Measurements from ENCODE around the gene GPR55. TPM values are rescaled to one million over a fixed set of nuclear protein-coding genes. Genes with fewer than 3 reads are reported as not detected.

The GPR55 gene
- total and polyA plus RNA-seq, 2 of the 8 experiments (the other 6 are each of a cell fraction or from before 2014, with no cell fraction given) = not detected

- H3K36me3 ChIP-seq (ENCODE audit: control insufficient read depth in 2 of 4, insufficient read depth in 4 of 4, low read length in 3 of 4) = no peaks in the 10 kb centered on the region
- no peak overlapping the region for H2BK20ac ChIP-seq (ENCODE audit: low read length)
- H3K23ac ChIP-seq (ENCODE audit: insufficient read length) = no peak overlapping the region
- H3K18ac ChIP-seq (ENCODE audit: extremely low read depth, low read length) = no peak overlapping the region
- H3K4ac ChIP-seq (replicated peaks; ENCODE audit: insufficient read length, low read depth, low read length) = no peak overlapping the region
- no peaks in the 10 kb centered on the region for H3K23me2 ChIP-seq (ENCODE audit: low read depth, low read length)
- H2AK5ac ChIP-seq (ENCODE audit: low read depth, low read length) = no peak overlapping the region
- no peak overlapping the region for H3K14ac ChIP-seq (ENCODE audit: insufficient read length)
- no peak overlapping the region for H2AFZ ChIP-seq (ENCODE audit: low read length)
- no peak overlapping the region for H3K4me2 ChIP-seq (ENCODE audit: insufficient read depth in 1 of 2, low read depth in 2 of 2, low read length in 2 of 2)
- H3K79me1 ChIP-seq (ENCODE audit: low read depth, low read length) = no peaks in the 10 kb centered on the region
- peaks cover 0 to 9% (median 4%) of the 10 kb centered on the region in 4 experiments; a peak in 3 of 7 replicates for H3K4me1 ChIP-seq (replicated peaks in 1 of 4; ENCODE audit: control insufficient read depth in 3 of 4, insufficient read depth in 4 of 4, low read length in 3 of 4)
- H4K5ac ChIP-seq (ENCODE audit: insufficient read length, low read depth, low read length) = no peak overlapping the region
- H4K8ac ChIP-seq (ENCODE audit: extremely low read depth, insufficient read depth, low read length) = peak overlapping the region; percentile 31; the same call in 1 of the 2 replicates
- no peak for DNase-seq (ENCODE audit: low read depth in 1 of 2, low spot score in 2 of 2)
- no peak overlapping the region for H3K27ac ChIP-seq (ENCODE audit: low read depth, low read length)
- no peaks in the 10 kb centered on the region for H3K9me3 ChIP-seq (ENCODE audit: insufficient read depth in 2 of 2, low read depth in 1 of 2, low read length in 1 of 2)
- H3K56ac ChIP-seq (replicated peaks; ENCODE audit: insufficient read length, low read depth, low read length) = no peak overlapping the region
- CTCF ChIA-PET (ENCODE audit: partially characterized antibody) = interaction anchor here (0.7 to 15.3 kb wide), 7 partner anchors 11 to 319 kb away, joined by 3 to 332 read pairs (median 4); no protein-coding TSS in a partner anchor
- no peak overlapping the region for H3K9ac ChIP-seq (replicated peaks in 1 of 4; ENCODE audit: extremely low read depth in 1 of 4, low read depth in 3 of 4, low read length in 3 of 4)
- WGBS, 2 experiments (ENCODE audit: extremely low coverage in 1 of 2, insufficient coverage in 1 of 2, insufficient read length in 1 of 2, insufficient replicate concordance in 2 of 2, low coverage in 1 of 2, low lambda C conversion rate in 2 of 2, missing lambda C conversion rate in 1 of 2) = 88% methylated on average over 10 of the region's 10 CpGs; no CpG with 5 or more reads in 1 of the 2 experiments
- H2BK15ac ChIP-seq (ENCODE audit: low read length) = no peak overlapping the region
- POLR2A ChIA-PET (ENCODE audit: partially characterized antibody) = no interaction called here
- no peak overlapping the region for H2BK5ac ChIP-seq (ENCODE audit: low read depth, low read length)
- no peak for FAIRE-seq
- no peak overlapping the region for H3K4me3 ChIP-seq (ENCODE audit: extremely low read depth in 1 of 4, insufficient read depth in 2 of 4, low read depth in 3 of 4, low read length in 4 of 4)
- H2BK120ac ChIP-seq (replicated peaks; ENCODE audit: low read depth, low read length) = no peak overlapping the region
- no peaks in the 10 kb centered on the region for H3K79me2 ChIP-seq (ENCODE audit: control insufficient read depth in 1 of 2, insufficient read depth in 2 of 2, low read length in 2 of 2)
- H4K20me1 ChIP-seq (replicated peaks in 1 of 2; ENCODE audit: control insufficient read depth in 1 of 2, insufficient read depth in 2 of 2, low read length in 2 of 2) = no peaks in the 10 kb centered on the region
- H3K27me3 ChIP-seq (replicated peaks in 1 of 4; ENCODE audit: control insufficient read depth in 3 of 4, extremely low read depth in 1 of 4, insufficient read depth in 3 of 4, low read length in 3 of 4) = no peaks in the 10 kb centered on the region
- no peak overlapping the region for H4K91ac ChIP-seq (replicated peaks; ENCODE audit: insufficient read length, low read length)
- H2BK12ac ChIP-seq (ENCODE audit: low read depth, low read length) = 0 out of 2 replicates have a peak overlapping the region, but pooled peaks have one; percentile 39
- no peak for TF ChIP-seq RXRA (IDR thresholded peaks at IDR 0.05; ENCODE audit: insufficient read depth, low read depth, low read length)
- TF ChIP-seq MAX (IDR thresholded peaks at IDR 0.05) = no peak
- no peak for TF ChIP-seq GTF2F1 (IDR thresholded peaks at IDR 0.05; ENCODE audit: borderline replicate concordance, low read depth, low read length)
- TF ChIP-seq TBP (IDR thresholded peaks at IDR 0.05; ENCODE audit: low read depth, low read length) = no peak
- no peak for TF ChIP-seq FOSL1 (IDR thresholded peaks at IDR 0.05; ENCODE audit: insufficient read depth, low read depth, low read length)
- TF ChIP-seq SP2 (IDR thresholded peaks at IDR 0.05; ENCODE audit: low read length) = no peak
- TF ChIP-seq ATF3 (IDR thresholded peaks at IDR 0.05; ENCODE audit: insufficient read depth, low read depth, low read length) = no peak
- TF ChIP-seq POLR2AphosphoS5 (IDR thresholded peaks at IDR 0.05; ENCODE audit: low read depth, low read length) = no peak
- no peak for TF ChIP-seq KDM1A (IDR thresholded peaks at IDR 0.05; ENCODE audit: borderline replicate concordance, low read length)
- TF ChIP-seq RFX5 (IDR thresholded peaks at IDR 0.05; ENCODE audit: borderline replicate concordance, low read depth, low read length) = no peak
- no peak for TF ChIP-seq KDM4A (IDR thresholded peaks at IDR 0.05; ENCODE audit: low read depth, low read length, severe bottlenecking)
- TF ChIP-seq SUZ12 (IDR thresholded peaks at IDR 0.05; ENCODE audit: low read length) = no peak
- TF ChIP-seq ZNF274 (IDR thresholded peaks at IDR 0.05; ENCODE audit: borderline replicate concordance, extremely low read depth, low read length) = no peak
Observed at GRCh38 chr2:230930928-230931555, 6.0 kb upstream of the GPR55 start.

All from H1 (cell line).